Cerebellar nuclear complex (tissue), 1 donor: ENCODE measurements around the gene ABCE1.

ENCODE experiments used
- DNase-seq, 2 experiments: peaks; one replicate each; lab custom pipeline; 2025; lab: John Stamatoyannopoulos, UW

Gene ABCE1

GRCh38 chr4:145177511-145177905 is 79.4 kb downstream of the ABCE1 start:
- no peak for DNase-seq

DNA sequence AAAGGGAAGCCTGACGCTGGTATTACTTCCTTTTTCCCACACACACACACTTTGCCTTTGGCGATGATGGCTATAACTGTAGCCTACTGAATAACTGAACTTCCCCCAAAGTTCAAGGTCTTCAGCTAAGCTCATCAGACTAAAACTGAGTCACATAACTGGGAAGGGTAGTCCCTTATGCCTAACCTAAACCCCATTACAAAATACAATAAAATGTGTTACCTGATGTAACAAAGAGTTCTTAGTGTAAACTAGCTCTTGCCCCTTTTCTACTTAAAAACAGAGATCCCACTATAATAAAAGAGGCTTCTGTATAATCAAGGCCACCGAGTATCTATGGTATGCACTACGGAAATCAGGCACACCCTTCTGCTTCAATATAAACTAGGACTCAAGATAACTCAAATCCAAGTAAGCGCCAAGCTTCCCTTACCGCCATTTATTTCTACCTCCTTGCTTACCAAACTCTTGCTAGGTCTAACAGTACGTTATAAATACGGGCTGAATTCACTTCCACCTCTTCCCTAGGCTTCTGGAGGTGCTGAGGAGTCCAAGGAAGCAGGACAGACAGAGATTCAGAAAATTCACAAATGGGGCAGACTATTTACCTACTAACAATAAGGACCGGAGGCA is 79.9 kb downstream of the ABCE1 start:
- DNase-seq = no peak

DNA sequence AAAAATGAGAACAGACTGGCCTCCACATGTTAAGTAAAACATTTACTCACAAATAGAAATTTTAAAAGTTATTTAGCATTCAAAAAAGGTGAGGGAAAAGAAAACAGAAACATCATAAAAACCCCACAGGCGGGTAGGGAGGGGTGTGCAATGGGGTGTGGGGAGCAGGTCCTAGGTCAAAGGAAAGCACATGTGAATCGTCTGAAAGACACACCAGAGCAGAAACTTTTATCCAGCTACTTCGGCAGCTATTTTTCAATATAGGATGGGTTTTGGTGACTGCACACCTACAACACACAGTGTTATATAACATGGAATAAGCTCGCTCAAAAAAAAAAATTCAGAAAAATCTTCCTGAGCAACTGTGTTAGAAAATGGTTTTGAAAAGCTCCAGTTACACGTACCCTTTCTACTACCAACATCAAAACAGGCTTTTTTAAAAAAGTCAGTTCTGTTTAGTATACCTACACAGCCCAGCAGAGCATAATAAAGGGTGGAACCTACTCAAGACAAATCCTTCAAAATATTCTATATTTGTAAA is 80.7 kb downstream of the ABCE1 start:
- no peak for DNase-seq
